GM19395 (cell line): ENCODE measurements around the gene RARA.

ENCODE experiments used
- ATAC-seq: cut with Tn5 transposase; IDR thresholded peaks from one replicate; pipeline ENCODE4 v1.9.1; 2021; ENCODE audit warnings: mild to moderate bottlenecking, moderate library complexity; ENCODE audit not compliant: unreplicated experiment

Gene RARA

DNA sequence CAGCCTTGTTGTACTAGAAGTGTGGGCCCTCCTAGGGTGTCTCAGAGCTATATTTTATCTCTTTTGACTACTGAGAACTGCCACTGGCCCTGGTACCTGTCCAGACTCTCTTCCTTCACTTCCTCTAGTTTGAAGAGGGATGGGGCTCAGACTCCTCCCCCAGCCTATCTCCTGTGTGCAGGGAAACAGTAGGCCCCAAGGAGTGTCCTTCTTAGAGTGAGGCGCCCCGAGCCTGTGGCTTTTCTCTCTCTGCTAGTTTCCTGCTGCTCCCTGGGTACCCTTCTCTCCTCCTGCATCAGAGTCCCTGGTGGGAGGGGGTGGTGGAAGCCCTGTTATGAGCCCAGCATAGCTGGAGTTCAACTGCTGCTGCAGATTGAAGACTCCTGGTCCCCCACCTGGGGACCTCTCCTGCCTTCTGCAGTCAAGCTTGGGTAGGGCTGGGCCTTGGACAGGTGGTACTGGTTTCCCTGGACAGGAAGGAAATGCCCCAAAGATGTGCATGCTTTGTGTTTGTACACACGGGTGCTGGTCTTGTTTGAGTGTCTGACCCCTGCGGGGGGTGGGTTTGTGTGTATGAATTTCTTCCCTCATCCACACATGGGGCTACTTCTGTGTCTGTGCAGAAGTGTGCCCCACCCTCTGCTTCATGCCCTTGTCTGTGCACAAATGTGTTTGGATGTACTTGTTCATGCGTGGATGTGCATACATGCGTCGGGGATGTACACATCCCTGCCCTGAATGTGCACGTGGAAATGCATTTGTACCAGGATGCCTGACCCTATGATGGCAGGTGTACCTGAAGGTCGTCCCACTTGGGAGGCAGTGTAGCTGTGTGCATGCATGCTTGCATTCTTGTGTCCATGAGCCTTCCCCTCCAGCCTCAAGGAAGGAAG is 6.9 kb downstream of the RARA start:
- no peak for ATAC-seq

DNA sequence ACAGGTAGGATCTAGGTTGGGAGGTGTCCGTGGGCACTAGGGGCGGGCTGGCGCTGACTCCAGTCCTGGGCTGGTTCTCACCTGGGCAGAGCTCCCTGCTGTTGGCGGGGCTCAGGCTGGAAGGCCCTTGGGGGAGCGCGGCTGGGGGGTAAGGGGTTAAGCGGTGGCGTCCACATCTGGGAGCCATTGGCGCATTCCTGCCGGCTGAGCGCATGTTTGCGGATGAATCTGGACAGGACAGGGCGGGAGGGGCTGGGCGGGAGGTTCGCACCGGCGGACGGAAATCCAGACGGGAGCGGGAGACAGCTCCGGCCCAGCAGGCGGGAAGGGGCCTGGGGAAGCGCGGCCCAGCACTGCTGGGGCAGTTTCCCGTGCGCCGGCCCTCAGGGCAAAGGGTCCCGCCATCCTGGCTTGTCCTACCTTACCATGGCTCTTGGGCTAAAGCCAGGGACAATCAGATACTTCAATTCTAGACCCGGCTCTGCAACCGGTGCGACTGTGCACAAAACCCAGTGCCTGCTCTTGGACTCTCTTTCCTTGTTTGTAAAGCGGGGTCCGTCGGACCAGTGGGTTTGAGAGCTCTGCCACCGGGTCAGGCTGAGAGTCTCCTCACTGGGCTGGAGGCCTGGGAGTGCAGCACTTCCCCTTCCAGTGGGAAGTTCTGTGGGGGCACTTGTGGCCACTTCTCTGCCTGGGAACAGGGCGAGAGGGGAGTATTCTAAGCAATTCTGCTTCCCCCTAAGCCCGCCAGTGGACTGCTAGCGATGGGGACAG is 7.8 kb downstream of the RARA start:
- ATAC-seq, result no peak

DNA sequence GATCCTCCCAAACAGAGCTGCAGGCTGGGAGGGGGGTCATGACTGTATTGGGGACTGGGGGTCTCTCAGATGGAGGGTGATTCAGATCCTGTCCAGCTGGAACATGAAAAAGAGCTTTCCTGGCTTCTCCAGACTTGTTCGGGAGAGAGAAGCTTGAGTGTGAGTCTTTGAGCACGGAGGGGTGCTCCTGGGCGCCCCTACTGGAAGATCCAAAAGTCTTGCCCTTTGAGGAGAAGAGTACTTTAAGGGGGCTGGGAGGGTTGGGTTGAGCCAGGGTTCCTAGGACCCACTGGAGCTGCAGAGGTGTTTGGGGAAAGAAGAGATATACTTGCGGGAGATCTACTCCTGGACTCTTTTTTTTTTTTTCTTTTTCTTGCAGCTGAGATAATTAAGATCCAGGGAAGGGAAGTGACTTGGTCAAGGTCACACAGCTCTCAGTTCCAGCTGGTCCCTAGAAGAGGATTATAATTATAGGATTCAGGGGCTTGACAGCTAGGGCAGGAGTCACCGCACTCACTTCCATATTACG is 8.4 kb downstream of the RARA start:
- ATAC-seq, result no peak

DNA sequence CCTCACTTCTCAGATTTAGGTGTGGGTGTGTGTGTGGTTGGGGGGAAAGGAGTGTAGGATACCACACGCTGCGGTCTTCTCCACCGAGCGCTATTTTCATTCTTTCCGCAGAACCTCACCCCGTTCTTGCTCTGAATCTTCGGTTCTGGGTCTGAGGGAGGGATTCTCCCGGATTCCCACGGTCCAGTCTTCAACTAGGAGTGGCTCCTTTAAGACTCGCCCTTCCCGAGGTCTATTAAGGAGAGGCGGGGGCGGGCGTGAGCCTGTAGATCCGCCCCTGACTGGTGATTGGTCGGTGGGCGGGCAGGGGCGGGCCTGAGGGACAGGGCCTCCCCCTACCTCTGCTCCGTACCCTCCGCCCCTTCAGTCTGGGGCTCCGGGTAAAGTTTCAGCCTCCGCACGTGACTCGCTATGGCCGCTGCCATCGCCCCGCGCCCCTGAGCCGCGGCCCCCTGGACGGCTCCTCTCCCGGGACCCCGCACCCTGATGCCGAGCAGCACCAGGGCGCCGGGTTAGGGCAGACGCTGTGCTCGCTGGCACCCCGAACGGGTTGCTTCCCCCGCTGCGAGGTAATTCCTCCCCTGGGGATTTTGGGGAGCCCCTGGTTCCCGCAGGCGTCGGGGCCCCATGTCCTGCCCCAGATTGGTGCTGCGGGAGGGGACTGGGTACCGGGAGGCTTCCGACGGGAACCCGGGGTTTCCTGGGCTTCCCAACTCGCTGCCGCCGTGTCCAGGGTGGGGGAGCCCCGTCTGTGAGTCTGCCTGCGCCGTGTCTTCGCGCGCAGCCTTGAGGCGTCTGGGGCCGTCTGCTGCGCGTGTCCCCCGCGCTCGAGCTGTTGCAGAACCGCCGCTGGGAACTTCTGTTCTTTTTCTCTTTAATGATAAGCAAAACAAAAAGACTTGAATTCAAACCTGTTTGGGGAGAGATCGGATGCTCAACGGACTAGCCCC is 9.2 kb downstream of the RARA start:
- peak; percentile 53 for ATAC-seq

DNA sequence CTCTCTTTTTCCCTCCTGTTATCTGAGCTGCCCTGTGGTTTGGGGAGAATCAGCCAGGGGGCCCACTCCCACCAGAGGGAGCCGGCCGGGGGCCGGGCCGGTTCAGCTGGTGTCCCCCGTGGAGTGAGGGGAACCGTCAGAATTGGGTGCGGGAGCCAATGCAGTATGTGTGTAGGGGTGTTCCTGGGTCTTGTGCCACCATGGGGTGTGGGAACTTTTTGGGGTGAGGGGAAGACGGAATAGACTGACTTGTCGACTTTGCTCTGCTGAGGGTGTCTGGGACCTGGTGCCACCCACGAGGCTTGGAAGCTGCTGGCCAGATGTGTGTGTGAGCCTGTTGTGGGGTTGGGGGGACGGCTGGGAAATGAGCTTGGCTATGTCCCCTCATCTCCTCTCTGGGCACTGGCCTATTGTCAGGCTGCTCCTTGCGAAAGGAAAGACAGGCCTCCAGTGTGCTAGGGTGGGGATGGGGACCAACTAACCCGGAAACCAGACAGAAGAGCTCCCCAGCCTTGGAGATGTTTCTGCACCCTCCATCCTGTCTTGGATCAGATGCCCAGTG is 9.9 kb downstream of the RARA start:
- ATAC-seq, result no peak

DNA sequence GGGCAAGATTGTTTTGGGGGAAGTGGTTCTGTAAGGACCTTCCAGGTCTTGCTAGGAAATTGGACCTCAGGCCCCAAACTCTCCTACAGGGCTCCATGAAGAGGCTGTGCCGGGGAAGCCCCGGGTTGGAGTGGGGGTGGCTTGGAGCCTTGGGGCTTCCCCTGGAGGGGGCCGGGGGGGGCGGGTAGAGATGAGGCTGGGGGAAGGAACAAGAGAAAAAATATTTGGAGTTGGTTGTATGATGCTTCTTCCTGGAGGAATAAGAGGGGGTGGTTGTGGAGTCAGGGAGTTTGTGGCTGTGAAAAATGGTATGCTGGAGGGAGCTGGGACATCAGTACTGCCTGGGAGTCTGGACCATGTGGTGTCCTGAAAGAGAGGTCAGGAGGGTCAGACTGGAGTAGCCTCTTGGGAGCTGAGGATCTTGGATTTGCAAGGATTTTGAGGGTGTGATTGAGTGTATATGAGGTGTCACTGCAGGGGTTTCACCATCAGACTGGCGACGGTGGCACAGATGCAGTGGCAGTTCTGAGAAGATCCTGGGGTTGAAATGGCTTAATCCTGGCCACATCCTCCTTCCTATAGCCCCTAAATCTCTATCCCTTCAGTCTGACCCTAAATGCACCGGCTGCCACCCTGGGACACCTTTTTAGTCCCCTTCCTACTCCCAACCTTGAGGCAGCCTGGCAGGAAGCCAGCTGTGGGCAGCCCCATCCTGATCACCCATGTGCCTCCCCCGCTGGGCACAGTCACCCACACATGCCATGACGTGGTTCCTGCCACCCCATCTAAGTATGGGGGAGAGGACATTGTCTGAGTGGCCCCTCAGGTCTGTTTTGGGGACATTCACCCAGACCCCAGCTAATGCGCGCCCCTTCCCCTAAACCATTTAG is 10.9 kb downstream of the RARA start:
- ATAC-seq, result no peak

DNA sequence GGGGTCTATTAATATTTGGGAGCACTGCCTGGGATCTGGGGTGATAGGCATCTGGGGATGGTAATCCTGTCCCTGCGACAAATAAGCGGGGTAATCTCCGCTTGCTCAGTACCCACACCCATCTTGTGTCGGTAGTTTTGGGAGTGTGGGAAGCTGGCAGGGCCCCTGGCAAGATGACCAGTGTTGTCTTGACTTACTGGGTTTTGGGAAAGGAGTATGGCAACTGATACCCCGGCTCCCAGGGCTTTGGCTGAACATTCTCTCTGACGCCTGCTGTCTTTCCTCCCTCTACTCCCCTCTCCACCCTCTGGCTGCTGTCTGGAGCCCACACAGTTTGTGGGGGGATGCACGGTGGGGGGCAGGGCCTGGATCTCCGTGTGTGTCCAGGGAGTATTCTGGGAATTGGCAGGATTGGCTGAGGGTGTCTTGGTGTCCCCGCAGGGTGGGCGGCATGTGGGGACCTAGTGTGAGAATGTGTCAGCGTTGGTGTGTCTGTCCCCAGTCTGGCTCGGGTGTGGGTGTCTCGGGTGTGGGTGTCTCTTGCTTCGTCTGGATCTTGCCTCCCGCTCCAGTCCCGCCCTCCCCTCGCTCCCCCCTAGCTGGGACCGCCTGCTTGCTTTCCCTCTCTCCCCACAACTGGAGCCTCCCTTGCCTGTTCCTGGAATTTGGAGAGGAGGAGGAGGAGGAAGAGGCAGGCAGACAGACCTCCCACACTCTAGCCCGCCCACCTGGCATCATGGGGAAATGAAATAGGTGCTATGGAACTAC is 12.0 kb downstream of the RARA start:
- ATAC-seq, result no peak

DNA sequence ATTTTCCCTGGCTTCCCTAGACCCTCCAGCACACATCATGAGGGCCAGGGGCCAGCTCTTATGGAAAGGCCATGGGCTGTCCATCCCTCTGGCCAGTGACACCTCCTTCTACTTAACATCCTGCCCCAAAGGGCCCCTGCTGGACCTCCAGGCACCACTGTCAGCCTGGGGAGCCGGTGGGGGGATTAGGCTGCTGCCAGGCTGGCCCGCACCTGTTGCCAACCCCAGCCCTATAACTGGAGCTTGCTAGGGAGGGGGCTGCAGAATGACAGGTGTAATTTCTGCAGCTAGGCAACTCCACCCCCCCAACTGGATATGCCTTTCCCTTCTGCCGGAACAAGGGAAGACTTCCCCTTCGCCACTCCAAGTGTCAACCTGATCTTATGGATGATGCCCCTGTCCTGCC is 12.5 kb downstream of the RARA start:
- ATAC-seq, result no peak

DNA sequence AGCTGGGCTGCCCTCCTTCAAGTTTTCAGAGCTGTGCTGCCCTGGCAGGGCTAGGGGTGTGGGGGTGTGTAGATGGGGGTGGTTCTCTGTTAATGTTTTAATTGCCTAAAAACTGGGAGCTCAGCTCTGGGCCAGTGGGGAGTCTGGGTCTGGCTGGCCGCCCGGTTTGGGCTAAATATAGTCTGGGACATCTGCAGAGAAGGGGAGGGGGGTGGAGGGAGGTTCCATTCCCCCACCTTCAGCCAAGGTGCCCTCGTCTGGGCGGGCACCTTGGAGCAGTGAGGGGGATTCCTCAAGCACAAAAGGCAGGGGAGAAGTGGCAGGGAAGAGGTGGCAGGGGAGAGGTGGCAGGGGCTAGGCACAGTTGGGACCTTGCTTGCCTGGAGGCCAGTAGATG is 13.0 kb downstream of the RARA start:
- ATAC-seq, result no peak

DNA sequence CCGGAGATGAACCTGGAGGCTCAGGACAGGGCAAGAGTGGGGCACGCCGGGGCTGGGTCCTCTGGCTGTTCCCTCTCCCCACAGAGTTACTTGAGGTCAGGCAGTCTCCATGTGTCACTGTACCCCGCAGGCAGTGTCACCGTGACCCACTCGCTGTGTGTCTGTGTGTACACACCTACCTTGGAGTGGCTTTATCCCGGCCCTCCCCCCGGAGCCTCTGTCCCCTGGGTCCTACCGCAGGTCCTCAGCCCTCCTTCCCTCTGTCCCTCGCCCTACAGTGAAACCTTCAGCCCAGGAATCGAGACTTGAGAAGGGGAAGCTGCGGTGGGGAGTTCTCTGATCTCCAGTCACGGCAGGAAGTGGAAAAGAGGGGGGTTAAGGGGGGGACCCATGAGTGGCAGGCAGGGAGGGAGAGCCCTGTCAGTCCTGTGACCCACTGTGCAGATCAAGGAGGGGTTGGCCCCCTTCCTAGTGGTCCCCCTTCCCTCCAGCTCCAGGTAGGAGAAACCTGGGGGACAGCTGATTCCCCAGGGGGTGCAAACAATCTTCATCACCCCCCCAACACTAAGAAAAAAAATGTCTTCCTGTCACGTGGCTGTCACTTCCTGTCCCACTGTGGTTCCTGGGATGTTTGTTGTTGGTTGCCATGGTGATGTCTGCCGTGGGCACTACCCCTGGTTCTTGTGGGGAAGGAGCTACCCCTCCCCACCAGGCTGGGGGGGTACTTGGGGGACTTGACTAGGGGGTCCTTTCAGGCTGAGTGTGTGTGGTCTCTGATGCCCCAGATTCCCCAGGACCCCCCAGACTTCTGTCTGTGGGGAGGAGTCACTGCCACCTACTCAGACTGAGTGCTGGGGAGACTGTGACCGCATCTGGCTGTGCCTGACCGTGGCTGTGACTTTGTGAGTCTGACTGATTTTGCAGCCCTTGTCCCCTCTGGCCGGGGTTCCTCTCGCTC is 13.7 kb downstream of the RARA start:
- ATAC-seq, result peak; percentile 38

DNA sequence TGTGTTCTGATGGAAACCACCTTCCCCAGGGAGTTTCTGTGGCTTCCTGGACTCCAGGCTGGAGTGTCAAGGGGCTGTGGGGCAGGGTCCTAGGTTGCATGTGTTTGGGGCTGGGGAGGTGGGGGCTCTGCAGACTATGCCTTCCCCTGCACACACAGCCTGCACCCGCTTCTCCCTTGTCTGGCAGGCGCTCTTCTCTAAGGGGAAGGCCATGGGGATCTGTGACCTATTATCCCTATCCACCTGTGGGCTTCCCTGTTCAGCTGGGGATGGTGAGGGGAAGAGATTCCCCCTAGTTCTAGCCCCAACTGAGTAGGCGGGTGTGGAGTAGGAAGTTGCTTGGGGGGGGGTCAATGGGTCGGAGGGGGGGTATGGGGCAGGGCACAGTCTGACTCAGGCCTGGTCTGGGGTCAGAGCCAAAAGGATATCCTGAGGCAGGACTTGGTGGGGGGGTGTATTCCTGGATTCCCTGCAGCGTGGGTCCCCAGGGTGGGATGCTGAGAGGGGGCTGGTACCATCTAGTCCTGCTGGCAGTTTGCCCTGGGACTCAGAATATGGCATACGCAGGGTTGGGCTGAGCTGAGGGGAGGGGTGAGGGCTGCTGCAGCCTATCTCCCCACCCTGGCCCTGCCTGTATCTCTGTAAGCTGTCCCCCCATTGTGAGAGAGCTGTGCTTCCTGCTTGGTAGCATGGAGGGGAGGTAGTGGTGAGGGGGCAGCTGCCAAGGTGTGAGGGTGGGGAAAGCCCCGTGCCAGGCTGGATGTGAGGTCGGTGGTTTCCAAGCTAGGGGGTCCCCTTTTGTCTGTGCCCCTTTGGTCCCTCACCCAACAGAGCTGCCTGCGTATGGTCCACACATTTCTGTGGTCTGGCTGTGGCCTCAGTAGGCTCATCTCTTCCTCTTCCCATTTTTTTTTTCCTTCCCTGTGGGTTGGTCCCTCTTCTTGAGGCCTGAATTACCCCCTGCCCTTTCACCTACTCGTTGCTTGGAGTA is 14.7 kb downstream of the RARA start:
- no peak for ATAC-seq

DNA sequence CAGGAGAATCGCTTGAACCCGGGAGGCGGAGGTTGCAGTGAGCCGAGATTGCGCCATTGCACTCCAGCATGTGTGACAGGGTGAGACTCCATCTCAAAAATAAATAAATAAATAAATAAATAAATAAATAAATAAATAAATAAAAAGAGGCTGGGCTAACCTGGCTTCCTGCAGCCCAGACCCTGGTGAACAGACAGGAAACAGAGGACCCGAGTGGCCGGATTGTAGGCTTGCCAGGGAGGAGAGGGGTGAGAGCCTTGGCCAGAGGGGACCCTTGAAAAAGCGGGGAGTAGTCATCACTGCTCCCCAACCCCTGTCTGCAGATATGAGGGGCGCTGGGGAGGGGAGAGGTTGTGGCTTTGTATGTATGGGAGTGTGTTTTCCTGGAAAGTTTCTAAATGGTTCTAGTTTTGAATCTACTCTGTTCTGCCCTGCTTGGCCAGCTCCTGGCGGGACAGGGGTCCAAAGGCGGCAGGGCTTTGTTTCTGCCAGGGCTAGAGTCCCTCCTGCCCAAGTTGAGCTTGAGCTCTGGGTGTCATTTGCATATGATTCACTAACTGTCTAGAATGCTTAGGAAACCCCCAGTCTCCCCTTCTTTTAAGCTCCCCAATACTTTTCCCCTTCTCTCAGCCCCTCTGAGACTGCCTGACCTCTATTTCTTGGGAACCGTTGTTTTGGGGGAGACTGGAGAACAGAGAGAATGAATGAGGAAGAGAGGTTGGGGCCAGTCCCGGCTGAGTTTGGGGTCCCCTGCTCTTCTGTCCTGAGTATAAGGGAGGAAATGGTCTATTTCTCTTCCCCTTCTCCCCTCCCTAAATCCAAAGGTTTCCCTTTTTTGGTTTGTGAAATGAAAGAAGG is 16.4 kb downstream of the RARA start:
- ATAC-seq, result no peak

DNA sequence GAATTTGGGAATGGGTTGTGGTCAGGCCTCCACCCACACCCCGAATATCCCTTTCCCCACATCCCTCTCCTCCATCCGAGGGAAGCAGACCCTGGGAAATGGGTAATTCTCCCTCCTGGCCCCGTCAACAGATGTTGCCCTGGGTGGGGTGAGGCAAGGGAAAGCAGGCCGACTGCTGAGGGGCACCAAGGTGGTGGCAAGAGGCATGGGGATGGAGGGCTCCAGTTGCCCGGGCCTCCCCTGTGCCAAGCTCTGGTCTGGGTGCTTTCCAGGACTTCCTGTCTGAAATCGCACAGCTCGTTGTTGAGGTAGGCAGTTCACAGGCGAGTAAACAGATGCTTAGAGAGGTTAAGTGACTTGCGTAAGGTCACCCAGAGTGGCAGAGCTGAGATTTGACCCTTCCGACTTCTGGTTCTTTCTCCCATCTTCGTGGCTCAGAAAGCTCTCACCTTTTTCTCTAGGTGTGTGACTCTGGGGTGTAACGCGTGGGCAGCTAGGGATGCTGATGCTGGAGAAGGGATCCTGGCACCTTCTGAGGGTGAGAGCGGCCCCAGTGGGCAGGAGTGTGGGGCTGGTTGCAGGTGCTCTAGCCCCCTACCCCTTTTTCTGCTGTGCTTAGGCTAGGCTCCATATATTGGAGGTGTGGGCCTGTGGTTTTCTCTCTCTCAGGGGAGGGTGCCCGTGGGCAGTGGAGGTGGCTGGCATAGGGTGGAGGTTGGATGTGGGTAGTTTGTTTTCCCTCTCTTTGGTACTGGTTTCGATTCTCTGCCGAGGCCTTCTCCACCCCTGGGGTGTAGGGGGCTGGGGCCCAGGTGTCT is 17.2 kb downstream of the RARA start:
- peak; percentile 35 for ATAC-seq

DNA sequence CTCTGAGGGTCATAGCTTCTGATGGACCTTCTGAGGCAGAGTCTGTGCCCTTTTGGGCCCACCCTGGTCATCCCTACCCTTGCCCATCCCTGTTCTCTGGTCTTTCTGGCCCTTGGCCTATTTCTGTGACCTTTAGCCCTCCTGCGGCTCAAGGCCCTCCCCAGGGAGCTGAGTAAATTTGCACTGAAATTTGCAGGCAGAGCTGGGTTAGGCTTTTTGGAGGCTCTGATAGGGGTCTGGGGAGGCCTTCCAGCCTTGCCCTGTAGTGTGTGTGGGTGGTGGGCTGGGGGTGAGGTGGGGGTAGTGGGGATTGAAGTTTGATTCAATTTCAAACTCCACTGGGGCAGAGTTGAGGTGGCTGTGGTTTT is 17.8 kb downstream of the RARA start:
- ATAC-seq, result no peak

DNA sequence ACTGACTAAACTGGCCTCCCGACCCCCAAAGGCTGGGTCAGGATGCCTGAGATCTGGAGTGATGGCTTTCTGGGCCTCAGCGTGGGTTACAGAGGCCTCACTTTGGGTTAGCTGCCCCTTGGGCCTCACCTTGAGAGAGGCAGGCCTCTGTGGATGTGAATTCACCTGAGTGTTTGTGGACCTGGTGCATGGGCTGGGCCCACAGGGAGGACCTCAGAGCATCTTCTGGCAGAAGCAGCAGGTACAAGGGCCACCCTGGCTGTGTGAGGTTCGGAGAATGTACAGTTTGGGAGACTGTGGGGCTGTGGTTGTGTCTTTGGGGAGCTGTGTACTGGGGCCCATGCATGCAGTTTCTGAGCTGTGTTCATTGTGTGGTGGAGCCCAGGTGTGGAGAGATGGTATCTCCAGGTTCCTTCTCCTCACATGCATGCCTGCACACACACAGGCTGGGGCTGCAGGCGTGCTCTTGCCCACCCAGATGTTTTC is 18.3 kb downstream of the RARA start:
- ATAC-seq, result no peak
